Endodermal cell (in vitro differentiated cells): ENCODE results near the gene PTPRN2. TPM values are rescaled to one million over a fixed set of nuclear protein-coding genes. Genes with fewer than 3 reads are reported as not detected.

Experiments used
- DNase-seq: peaks from one replicate; pipeline ENCODE4 v3.0.0-alpha.2; 2017
- H3K27ac ChIP-seq: 2 replicates; pipeline ENCODE4 v1.5.1; 2013; ENCODE audit warnings: mild to moderate bottlenecking, low read depth, low read length, moderate library complexity
- H3K27me3 ChIP-seq: 2 replicates; pipeline ENCODE4 v1.6.1; 2013; ENCODE audit warnings: mild to moderate bottlenecking, low read length, moderate library complexity; ENCODE audit not compliant: insufficient read depth, control insufficient read depth, poor library complexity, severe bottlenecking
- H3K36me3 ChIP-seq: 2 replicates; pipeline ENCODE4 v1.7.0; 2013; ENCODE audit warnings: mild to moderate bottlenecking, low read length, moderate library complexity; ENCODE audit not compliant: control insufficient read depth, insufficient read depth
- H3K4me1 ChIP-seq: one replicate; pipeline ENCODE4 v1.7.0; 2013; ENCODE audit warnings: low read length; ENCODE audit not compliant: control insufficient read depth, insufficient read depth
- H3K4me3 ChIP-seq: 2 replicates; pipeline ENCODE4 v1.5.1; 2013; ENCODE audit warnings: mild to moderate bottlenecking, low read length, moderate library complexity
- H3K9ac ChIP-seq: 2 replicates; pipeline ENCODE4 v1.6.1; 2013; ENCODE audit warnings: mild to moderate bottlenecking, low read length, moderate library complexity; ENCODE audit not compliant: poor library complexity, severe bottlenecking; ENCODE audit errors: extremely low read depth
- H3K9me3 ChIP-seq: 2 replicates; pipeline ENCODE4 v1.6.1; 2013; ENCODE audit warnings: mild to moderate bottlenecking, low read length, moderate library complexity; ENCODE audit not compliant: control insufficient read depth
- H3K27ac Mint-ChIP-seq: 2 replicates; pipeline ENCODE4 v1.8.0; 2020; ENCODE audit warnings: mixed read lengths
- H3K27me3 Mint-ChIP-seq: 2 replicates; pipeline ENCODE4 v1.8.0; 2021; ENCODE audit warnings: mild to moderate bottlenecking, mixed read lengths; ENCODE audit not compliant: insufficient read depth
- H3K36me3 Mint-ChIP-seq: 2 replicates; pipeline ENCODE4 v1.8.0; 2020; ENCODE audit warnings: low read depth, mixed read lengths
- H3K4me1 Mint-ChIP-seq: 2 replicates; pipeline ENCODE4 v1.8.0; 2020; ENCODE audit warnings: mixed read lengths
- H3K4me3 Mint-ChIP-seq: 2 replicates; pipeline ENCODE4 v1.8.0; 2020; ENCODE audit warnings: mild to moderate bottlenecking, moderate library complexity, mixed read lengths
- H3K9me3 Mint-ChIP-seq: 2 replicates; pipeline ENCODE4 v1.8.0; 2020; ENCODE audit warnings: mild to moderate bottlenecking, mixed read lengths
- WGBS, 2 experiments: methylation state at CpG; one replicate each; pipeline versions ENCODE4 v1.1.5 to v1.1.7; 2013; ENCODE audit warnings: missing lambda C conversion rate in 2 of 2, mixed read lengths in 1 of 2; ENCODE audit not compliant: insufficient coverage in 1 of 2, insufficient read length in 1 of 2; 5-methylcytosine and 5-hydroxymethylcytosine counted together
- total RNA-seq, 2 donors: library from RNA; stranded (reverse); fragmentation: NEBNext Ultra II Directional in 1 of 2; extraction: Animal tissue kit (Norgen Biotek cat#: 25700) in 1 of 2; gene quantifications; 2 replicates in 1 of 2; 3 replicates in 1 of 2; pipeline ENCODE4 v1.2.1, GENCODE V29; 2021
- TF ChIP-seq, protein P1 (sequence below): fragments of 200-600 bp; sonication (generic); conservative IDR thresholded peaks from 2 replicates; pipeline ENCODE4 v1.5.0; 2021; ENCODE audit warnings: antibody characterized with exemption, mild to moderate bottlenecking

PTPRN2 gene
- total RNA-seq, 2 donors from 2014 or later = 0.69 to 1.2 TPM

- Mint-ChIP-seq H3K27ac (no peak overlapping the region), H3K27me3 (no peaks in the 10 kb centered on the region), H3K4me1 (no peaks in the 10 kb centered on the region), H3K9me3 (peaks cover 8% of the 10 kb centered on the region), H3K4me3 (no peak overlapping the region), H3K36me3 (no peaks in the 10 kb centered on the region)
- no peaks in the 10 kb centered on the region for H3K4me1 ChIP-seq
- no peaks in the 10 kb centered on the region for H3K36me3 ChIP-seq
- no peak overlapping the region for H3K27ac ChIP-seq
- no peak overlapping the region for H3K4me3 ChIP-seq
- 89 to 95% methylated on average over 11 to 29 of the region's 29 CpGs for WGBS, 2 experiments
- peaks cover 66% of the 10 kb centered on the region for H3K9me3 ChIP-seq
- H3K27me3 ChIP-seq = no peaks in the 10 kb centered on the region
- TF ChIP-seq, protein P1, sequence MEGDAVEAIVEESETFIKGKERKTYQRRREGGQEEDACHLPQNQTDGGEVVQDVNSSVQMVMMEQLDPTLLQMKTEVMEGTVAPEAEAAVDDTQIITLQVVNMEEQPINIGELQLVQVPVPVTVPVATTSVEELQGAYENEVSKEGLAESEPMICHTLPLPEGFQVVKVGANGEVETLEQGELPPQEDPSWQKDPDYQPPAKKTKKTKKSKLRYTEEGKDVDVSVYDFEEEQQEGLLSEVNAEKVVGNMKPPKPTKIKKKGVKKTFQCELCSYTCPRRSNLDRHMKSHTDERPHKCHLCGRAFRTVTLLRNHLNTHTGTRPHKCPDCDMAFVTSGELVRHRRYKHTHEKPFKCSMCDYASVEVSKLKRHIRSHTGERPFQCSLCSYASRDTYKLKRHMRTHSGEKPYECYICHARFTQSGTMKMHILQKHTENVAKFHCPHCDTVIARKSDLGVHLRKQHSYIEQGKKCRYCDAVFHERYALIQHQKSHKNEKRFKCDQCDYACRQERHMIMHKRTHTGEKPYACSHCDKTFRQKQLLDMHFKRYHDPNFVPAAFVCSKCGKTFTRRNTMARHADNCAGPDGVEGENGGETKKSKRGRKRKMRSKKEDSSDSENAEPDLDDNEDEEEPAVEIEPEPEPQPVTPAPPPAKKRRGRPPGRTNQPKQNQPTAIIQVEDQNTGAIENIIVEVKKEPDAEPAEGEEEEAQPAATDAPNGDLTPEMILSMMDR = no peak
- DNase-seq = no peak
- no peak overlapping the region for H3K9ac ChIP-seq
These were observed 349.8 kb downstream of the PTPRN2 start for GRCh38 chr7:158237672-158238335.

GRCh38 chr7:158236400-158236799 is 351.2 kb downstream of the PTPRN2 start:
- Histone ChIP-seq H3K4me3 (no peak overlapping the region), H3K27ac (no peak overlapping the region), H3K27me3 (no peaks in the 10 kb centered on the region), H3K9ac (no peak overlapping the region), H3K4me1 (no peaks in the 10 kb centered on the region), H3K9me3 (peaks cover 64% of the 10 kb centered on the region), H3K36me3 (no peaks in the 10 kb centered on the region)
- no peak for DNase-seq
- H3K27me3 Mint-ChIP-seq = no peaks in the 10 kb centered on the region
- WGBS, 2 experiments = 80 to 82% methylated on average over 6 to 10 of the region's 11 CpGs
- TF ChIP-seq, protein P1 = no peak
- H3K4me1 Mint-ChIP-seq = no peaks in the 10 kb centered on the region
- H3K9me3 Mint-ChIP-seq = peaks cover 19% of the 10 kb centered on the region
- no peaks in the 10 kb centered on the region for H3K36me3 Mint-ChIP-seq
- no peak overlapping the region for H3K4me3 Mint-ChIP-seq
- no peak overlapping the region for H3K27ac Mint-ChIP-seq

GRCh38 chr7:158235862-158236261 is 351.8 kb downstream of the PTPRN2 start:
- Histone ChIP-seq H3K27ac (no peak overlapping the region), H3K9me3 (peaks cover 66% of the 10 kb centered on the region), H3K4me3 (no peak overlapping the region), H3K4me1 (no peaks in the 10 kb centered on the region), H3K27me3 (no peaks in the 10 kb centered on the region), H3K9ac (no peak overlapping the region), H3K36me3 (no peaks in the 10 kb centered on the region)
- H3K36me3 Mint-ChIP-seq = no peaks in the 10 kb centered on the region
- 67 to 73% methylated on average over 13 to 16 of the region's 16 CpGs for WGBS, 2 experiments
- TF ChIP-seq, protein P1 = no peak
- H3K4me3 Mint-ChIP-seq = no peak overlapping the region
- no peak overlapping the region for H3K27ac Mint-ChIP-seq
- H3K4me1 Mint-ChIP-seq = no peaks in the 10 kb centered on the region
- DNase-seq = no peak
- no peaks in the 10 kb centered on the region for H3K27me3 Mint-ChIP-seq
- peaks cover 22% of the 10 kb centered on the region for H3K9me3 Mint-ChIP-seq
